GM19328 (cell line): ENCODE data around the gene ATP5PO.

ENCODE experiments used
- ATAC-seq: cut with Tn5 transposase; IDR thresholded peaks from one replicate; pipeline ENCODE4 v1.9.1; 2021; ENCODE audit warnings: mild to moderate bottlenecking, moderate library complexity; ENCODE audit not compliant: unreplicated experiment

ATP5PO gene

DNA sequence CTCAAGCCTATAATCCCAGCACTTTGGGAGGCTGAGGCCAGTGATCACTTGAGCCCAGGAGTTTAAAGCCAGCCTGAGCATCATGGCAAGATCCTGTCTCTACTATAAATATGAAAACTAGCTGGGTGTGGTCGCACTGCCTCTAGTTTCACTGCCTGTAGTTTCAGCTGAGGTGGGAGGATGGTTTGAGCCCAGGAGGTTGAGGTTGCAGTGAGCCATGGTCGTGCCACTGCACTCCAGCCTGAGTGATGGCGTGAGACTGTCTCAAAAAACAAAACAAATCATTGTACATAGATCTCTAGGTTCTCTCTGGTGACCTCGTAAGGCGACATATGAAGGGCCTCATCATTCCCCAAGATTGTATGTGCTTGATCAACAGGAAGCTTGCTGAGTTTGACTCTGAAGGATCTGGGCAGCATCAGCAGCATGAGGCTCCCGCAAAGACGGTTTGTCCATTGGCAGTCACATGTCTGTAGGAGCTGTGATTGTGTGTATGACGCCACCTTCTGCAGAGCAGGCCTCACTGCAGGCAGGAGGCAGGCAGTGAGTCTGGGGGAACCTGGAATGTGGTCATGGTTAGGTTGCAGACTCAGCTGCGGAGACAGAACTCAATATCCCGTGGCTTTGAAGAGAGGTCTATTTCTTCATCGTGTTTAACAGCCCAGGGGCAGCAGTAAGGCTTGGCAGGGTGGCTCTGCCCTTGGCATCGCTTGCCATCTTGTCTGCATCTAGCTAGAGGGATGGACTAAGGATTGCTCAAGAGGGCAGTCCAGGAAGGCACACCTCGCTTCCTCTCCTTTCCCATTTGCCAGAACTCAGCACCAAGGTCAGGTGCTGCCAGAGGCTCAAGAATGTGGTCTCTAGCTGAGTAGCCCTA, 14.0 kb downstream of the ATP5PO start:
- no peak for ATAC-seq

DNA sequence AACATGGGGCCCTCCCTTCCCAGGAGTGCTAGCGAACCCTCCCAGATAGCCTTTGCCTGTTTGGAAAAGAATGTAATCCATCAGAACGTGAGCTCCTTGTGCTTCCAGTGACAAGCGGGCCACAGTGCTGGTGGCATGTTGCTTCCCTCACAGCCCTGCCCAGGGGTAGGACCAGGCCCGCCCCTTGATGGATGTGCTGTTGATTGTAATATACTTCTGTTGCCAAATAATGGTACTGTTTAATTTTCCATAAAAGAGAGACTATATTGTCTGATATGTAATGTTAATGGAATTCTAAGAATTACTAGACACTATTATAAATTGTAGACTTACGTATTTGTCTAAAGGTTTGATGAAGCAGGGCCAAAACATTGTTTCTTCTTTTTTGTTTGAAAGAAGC, 16.4 kb downstream of the ATP5PO start:
- no peak for ATAC-seq

DNA sequence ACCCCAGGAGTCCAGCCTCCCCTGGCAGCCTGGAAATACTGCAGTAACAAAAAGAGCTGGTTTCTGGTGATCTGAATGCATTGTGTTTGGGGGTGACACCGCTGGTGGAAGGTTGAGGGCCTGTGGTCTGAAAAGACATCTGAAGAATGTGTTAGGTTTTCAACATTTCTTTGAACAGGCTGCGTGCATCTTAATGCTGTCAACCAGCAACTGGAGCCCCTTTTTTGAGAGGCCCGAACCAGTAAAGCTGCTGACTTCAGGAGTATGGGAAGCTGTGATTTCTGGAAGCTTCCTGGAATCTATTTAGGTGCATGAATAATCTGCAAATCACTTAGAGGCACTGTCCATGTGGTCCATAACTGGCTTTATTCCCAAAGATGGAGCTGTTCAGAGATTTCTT, 17.0 kb downstream of the ATP5PO start:
- ATAC-seq: no peak

DNA sequence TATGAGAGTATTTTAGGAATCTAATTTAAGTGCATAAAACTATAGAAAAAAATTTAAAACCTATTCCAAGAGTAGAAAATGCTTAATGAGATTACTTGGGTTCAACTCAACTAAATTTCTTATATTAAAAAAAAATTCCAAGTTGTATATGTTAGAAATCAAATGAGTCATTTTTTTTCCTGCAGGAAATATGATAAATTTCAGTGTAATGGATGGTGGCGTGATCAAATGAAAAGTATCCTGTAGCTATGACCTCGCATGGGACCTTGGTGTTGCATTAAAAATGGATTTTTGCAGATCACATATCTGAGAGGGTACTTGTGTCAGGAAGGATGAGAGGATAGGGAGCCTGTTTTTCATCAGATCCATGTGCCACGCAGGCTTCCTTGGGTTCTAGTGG, 17.9 kb downstream of the ATP5PO start:
- ATAC-seq: no peak

DNA sequence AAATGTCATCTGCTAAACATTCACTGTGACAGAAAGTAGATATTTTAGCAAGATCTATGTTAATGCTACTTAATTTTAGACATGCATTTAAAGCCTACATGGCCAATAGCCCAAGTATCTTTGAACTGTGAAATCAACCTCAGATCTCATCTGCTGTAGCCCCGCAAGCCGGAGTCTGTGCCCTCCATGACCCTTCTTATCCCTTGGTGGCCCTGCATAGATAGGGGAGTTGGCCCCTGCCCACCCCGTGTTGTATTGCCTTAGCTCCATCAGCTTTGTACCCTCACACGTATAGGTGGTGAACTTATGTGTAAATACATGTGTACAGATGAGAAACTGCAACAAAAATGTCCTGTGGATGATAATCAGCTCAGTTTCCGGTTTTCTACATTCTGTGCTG, 18.5 kb downstream of the ATP5PO start:
- ATAC-seq: no peak

DNA sequence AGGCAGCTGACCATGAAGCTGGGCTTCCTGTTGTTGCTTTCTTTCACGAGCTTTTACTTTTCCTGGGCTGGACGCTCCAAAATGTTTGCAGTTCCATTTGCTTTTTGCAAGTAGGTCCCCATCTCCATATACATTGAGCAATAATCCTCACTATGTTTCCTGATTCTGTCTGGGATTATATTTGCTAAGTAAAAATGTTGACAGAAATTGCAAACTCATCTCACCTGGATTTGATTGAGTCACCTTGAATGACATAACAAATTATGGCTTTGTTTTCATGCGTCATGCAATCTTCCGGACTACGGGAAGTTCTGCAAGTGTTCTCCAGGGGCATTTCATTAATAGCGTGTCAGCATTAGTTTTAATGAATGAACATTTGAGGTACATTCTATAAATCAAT, 18.9 kb downstream of the ATP5PO start:
- ATAC-seq: no peak

DNA sequence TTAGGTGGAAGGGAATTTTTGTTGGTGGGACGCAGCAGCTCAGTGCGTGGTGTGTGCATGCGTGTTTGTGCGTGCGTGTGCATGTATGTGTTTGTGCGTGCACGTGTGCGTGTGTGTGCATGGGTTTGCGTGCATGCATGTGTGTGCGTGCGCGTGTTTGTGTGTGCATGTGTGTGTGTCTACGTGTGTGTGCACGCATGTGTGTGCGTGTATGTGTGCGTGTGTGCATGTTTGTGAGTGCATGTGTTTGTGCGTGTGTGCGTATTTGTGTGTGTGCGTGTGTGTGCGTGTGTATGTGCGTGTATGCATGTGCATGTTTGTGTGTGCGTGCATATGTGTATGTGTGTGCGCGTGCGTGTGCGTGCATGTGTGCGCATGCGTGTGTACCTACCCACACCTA, 20.2 kb downstream of the ATP5PO start:
- no peak for ATAC-seq

DNA sequence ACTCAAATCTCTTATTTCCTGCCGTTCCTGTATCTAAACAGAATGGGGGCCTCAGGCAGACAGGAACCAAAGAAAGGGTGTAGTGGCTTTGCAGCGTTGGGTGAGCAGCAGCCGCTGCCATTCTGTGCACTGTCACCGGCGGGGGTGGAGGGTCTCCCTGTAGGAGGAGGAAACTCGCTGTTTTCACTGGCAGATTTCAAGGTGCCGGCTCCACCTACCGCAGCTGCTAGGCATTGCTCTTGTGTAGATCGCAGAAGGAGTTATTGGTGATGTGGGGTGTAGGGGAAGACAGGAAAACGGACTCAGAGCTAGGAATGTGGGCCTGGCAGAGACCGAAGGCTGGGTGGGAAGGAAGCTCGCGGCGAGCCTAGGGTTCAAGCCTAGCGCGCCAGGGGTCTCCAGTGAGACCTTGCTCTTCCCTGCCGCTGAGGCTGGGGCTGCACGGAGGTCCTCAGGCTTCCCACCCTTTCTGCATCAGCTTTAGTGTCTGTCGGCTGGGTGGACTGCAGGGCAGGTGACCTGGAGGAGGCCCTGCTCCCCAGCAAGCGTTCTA, 20.8 kb downstream of the ATP5PO start:
- ATAC-seq: no peak

DNA sequence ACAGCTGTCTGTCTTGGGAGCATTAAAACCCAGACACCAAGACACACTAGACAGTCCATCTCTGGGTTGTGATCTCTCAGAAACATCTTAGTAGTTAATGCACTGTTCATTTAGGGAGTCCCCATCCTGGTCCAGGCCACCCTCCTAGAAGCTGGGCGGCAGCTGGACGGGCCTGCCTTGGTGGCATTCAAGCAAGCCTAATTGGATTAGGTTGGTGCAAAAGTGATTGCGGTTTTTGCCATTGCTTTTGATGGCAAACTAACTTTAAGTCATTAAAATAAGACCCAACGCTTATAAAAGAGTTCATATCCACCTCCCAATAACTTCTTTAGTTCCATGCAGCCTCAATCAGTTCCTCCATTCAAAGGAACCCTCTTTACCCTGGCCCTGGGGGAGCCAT, 21.7 kb downstream of the ATP5PO start:
- ATAC-seq: no peak

DNA sequence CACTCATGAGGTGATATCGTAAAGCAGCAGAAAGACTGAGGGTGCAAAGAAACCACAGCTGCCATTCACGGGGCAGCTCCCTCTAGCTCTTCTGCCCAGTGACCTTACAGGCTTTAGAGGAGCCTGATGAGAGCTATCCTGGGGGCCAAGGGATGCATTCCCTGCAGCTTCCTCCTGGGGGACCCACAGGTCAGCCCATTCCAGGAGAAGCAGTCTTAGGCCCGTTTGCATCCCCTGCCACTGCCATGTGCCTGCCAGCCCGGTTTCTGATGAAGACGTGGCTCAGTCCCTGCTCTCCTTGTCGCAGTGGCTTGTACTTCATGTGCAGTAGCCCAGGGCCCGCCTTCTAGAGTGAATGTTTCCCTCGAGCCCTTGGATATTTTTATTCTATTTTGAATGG, 22.8 kb downstream of the ATP5PO start:
- ATAC-seq: no peak

DNA sequence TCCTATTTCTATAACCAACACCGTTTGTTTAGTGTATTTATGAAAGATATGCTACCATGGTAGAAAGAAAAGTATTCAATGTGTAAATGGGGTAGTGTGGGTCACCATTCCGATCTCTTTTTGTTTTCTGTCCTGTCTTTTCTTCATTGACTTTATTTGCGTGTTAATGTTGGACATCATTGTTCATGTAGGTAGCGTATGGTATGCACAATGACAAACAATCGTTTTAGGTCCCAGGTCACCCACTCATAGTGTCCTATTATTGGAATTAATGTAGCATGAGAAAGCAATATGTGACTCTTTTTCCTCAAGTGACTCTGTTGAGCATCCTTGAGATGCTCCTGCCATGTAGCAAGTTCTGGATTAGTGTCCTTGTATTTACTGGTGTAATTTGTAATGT, 25.4 kb downstream of the ATP5PO start:
- ATAC-seq: no peak

DNA sequence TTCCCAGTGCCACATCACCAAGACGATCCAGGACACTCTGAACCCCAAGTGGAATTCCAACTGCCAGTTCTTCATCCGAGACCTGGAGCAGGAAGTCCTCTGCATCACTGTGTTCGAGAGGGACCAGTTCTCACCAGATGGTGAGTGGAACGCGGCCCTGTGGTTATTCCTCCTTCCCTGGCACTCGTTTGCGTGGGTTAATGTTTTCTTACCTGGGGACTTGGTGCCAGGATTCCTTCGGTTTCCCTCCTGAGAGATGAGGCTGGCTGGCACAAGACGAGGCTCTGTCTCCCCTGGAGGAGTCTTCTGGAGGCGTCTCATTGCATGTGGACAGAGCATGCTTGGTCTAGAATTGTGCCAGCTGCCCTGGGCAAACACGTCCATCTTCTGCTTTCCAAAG, 29.3 kb downstream of the ATP5PO start:
- no peak for ATAC-seq

DNA sequence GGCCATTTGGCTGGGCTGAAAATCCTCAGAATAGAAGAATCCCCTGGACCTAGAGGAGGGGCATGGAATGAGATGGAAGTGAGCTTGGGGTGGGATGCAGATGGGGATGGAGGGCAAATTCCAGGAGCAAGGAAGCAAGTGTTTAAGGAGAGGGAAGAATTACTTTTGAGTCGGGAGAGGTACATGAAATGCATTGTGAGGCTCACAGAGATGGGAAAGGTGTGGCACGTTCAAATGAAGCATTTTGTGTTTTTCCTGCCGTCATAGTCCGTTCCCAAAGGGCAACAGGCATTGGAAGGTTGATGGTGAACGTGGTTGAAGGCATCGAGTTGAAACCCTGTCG, 30.5 kb downstream of the ATP5PO start:
- ATAC-seq: no peak

DNA sequence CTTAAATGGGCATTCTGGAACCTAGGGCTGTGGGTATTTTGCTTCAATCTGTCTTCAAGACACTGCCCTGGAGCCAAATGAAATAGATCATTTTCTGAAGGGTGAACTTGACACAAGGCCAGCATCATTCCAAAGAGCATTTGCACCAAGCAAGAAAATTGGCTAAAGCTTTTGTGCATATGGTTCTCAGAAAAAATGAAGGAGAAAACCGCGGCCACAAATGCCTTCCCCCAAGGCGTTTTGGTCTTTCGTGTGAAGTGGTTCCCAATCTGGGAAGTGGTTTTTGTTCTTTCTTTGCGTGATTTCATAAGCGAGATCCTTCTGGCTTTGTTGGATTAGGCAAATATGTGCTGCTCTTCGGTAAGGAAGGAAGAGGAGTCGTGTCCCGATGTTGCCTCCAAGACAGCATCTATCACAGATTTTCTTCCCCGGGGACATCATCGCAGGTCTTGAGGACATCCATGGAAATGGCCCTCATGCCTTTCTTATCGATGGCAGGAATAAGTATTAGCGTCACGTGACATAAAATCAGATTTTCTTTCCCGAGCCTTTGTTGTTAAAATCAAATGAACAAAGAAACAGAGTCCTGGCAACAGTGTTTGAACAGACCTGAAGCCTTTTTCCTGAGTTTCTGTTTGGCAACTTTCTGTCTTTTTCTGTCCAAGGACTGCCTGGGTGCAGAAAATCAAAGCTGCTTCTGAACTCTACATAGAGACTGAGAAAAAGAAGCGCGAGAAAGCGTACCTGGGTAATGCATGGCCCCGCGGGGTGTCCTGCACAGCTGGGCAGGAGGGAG, 31.0 kb downstream of the ATP5PO start:
- ATAC-seq: no peak

DNA sequence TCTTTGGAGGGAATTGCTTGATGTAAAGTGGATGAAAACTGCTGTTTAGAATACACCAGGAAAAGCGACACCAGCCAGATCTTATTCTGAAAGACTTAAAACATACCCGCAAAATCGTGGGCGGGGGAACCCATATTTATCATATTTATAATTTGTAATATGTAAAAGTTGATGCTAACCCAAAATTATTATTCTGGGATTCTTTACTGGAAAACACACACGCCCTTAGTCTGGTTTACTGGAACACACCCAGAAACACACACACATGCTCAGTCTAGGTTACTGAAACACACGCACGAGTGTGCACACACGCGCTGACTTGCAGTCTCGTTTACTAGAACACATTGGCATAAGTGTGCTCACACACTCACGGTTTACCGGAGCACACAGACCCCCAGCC, 32.5 kb downstream of the ATP5PO start:
- ATAC-seq: no peak

DNA sequence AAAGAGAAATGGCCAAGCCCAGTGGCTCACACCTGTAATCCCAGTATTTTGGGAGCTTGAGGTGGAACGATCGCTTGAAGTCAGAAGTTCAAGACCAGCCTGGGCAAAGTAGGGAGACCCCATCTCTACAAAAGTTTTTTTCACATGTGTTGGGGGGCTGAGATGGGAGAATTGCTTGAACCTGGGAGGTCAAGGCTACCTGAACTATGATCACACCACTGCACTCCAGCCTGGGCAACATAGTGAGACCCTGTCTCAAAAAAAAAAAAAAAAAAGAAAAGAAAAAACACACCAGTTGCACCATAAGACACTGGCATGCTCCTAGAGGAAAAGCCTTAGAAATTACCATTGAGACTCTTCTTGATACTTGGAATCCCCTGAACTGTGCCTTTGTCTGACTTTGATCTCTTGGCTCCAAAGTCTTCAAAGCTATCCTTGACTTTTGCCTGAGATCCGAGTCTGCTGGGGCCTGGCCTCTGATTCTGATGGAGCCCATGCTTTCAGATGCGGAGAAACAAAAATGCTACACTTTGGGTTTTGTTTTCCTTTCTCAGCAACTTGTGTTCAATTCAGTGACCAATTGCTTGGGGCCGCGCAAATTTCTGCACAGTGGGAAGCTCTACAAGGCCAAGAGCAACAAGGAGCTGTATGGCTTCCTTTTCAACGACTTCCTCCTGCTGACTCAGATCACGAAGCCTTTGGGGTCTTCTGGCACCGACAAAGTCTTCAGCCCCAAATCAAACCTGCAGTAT, 33.7 kb downstream of the ATP5PO start:
- ATAC-seq: no peak

DNA sequence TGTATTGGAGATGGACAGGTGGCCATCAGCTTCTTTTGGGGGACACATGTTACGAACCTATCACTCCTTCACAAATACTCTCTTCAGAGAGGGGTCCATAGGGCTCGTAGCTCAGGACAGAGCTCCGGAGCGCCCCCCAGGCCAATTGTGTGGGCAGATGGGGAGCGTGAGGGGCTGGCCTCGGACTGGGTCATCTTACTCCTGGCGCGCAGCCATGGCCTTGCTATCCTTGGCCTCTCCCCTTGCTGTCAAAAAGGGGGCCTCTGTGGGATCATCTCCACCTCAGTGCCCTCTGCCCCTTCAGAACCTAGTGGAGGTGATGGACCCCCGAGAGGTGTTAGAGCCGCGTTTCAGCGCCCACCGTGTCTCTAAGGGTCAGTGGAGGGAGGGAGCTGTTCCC, 35.0 kb downstream of the ATP5PO start:
- no peak for ATAC-seq

DNA sequence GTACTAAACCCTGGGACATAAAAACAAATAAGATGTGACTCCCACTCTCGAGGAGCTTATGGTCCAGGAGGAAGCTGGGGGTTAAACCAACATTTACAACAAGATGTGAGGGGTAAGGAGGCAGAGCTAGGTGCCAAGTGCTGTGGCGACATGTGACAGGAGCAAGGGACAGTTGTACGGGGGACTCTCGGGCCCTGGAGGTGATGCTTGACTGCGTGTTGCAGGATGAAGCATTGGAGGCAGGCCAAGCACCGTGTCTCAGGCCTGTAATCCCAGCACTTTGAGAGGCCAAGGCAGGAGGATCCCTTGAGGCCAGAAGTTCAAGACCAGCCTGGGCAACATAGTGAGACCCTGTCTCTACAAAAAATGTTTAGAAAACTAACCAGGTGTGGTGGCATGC, 36.8 kb downstream of the ATP5PO start:
- no peak for ATAC-seq

DNA sequence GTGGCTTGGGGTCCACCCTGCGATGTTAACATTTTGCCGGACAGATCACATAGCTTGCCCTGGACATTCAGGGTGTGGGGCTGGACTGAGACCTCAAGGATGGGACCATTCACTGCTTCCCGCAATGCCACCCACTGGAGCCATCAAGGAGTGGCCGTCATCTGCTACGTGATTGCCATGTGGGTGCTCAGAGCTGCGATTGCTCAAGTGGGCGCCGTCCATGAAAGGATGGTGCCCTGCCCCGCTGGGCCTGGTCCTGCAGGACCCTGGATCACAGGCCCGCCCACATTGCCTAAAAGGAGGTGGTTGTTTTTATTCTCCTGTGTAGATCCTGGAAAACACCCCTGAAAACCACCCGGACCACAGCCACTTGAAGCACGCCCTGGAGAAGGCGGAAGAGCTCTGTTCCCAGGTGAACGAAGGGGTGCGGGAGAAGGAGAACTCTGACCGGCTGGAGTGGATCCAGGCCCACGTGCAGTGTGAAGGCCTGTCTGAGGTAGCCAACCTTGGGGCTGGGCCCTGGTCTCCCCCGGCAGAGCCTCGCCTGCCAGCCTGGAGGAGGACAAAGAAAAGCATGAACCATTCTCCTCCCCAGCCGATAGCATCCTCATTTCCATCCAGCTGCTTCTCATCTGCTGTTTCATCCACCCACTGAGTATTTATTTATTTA, 40.4 kb downstream of the ATP5PO start:
- ATAC-seq: no peak

DNA sequence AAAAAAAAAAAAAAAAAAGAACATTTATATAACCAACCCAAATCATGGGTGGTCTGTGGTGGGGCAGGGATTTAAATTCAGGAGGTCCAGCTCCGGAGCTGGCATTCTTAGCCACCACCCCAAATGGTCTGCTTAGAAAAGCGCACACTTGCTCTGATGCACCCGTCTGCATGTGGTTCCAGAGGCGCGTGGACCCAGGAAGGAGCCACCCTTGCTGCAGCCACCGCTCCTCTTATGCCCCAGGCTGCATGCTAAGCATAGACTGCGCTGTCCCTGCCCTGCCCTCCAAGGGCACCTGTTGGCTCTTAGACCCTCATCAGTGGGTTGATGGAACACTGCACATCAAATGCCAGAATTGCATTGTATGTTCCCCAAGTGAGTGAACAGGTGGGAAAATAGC, 41.4 kb downstream of the ATP5PO start:
- no peak for ATAC-seq
